GM19395 (cell line): ENCODE measurements around the gene LRRC28.

Experiments used
- ATAC-seq: cut with Tn5 transposase; IDR thresholded peaks from one replicate; pipeline ENCODE4 v1.9.1; 2021; ENCODE audit warnings: mild to moderate bottlenecking, moderate library complexity; ENCODE audit not compliant: unreplicated experiment

Gene LRRC28

DNA sequence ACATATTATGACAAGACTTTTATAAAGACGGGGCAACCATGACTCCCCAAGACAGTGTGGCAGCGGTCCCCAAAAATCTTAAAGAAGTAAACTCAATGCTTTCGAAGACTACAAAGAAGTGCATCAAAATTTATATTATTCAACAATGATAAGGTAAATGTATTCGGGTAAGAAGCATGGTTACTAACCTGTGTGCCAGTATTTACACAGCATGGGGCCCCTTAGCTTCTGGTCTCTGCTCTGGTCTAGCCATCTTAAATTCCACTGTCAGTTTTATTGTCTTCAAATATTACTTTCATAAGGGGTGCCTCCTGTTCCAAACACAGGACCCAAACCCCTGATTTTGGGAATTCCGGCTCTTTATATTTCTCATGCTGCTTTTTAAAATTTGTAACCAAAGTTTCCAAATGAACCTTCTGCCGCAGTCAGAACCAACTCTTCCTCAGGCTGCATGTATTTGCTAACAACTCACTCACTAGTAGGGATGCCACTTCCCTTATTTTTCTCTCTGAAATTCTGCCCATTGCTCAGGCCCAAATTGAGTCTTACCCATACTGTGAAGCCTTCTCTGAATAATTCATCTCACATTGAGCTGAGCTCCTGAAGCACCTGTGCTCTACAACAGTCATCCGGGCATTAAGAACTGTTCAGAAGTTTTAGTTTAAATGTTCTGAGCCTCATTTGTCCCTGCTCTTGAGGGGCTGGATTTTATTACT is 3.1 kb upstream of the LRRC28 start:
- ATAC-seq = no peak

DNA sequence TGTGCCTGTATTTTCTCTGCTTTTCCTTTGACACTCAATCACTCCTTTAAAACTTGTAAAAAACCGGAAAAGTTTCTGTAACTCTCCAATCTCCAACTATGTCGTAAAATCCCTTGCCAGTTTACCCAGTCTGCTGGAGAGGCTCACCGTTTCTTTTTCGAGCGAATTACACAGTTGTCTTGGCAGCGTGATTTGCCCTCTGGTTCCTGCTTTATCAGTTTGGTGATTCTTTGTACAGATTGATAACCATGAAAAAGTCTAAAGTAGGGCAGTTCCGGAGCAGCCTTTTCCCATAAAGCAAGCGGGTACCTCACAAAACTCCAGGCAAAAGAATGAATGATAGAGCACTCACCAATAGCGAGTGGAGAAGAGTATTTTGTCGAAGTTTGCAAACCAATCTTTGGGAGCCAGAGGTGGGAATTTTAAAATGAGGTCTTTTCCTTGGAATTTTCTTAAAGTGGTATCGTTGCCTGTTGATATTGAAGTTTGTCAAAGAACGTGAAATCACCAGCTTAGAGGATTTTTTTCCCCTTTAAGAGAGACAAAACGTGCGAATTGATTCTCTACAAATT is 1.9 kb upstream of the LRRC28 start, which contains the start of gene TTC23:
TTC23 (minus strand) TSS at position 312 of the 572 bp plus-strand sequence. CDS start 20,869 bp downstream, outside the sequence.
- ATAC-seq = no peak

GRCh38 chr15:99250001-99250400 is 1.3 kb upstream of the LRRC28 start:
- no peak for ATAC-seq

DNA sequence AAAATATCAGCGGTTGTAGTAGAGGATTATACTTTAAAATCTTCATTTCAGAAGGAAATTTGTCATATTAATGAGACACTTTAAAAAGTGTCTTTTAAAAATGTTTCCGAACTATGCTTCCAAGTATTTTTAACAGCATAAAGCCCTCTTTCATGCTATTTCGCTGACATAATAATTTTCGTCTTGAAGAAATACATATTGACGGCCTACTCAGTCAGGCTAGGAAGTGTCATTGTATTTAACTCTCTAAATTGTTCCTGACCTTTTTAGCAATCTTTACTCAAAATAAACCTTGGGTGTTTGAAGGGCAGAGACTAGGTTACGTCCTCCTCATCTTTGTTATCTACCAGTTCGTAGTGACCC is 806 bp upstream of the LRRC28 start:
- no peak for ATAC-seq

DNA sequence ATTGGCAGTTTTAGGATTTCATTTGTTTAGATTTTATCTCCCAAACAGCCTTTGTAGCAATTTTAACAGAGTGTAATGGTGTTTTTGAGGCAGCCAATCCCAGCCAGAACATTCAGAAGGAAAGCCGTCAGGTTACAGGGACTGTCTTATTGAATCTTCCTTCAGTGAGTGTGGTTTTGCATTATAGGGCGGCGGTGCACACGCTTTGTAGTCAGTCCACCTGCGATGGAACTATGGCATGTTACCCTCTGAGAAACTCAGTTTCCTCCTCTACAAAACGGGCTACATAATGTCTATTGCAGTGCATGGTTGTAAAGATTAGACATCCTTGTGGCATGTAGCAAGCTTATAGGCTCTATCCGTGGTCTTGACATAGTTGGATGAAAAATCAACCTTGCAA is 1.0 kb downstream of the LRRC28 start:
- ATAC-seq = no peak

GRCh38 chr15:99253381-99254090 is 2.3 kb downstream of the LRRC28 start:
- ATAC-seq = no peak

DNA sequence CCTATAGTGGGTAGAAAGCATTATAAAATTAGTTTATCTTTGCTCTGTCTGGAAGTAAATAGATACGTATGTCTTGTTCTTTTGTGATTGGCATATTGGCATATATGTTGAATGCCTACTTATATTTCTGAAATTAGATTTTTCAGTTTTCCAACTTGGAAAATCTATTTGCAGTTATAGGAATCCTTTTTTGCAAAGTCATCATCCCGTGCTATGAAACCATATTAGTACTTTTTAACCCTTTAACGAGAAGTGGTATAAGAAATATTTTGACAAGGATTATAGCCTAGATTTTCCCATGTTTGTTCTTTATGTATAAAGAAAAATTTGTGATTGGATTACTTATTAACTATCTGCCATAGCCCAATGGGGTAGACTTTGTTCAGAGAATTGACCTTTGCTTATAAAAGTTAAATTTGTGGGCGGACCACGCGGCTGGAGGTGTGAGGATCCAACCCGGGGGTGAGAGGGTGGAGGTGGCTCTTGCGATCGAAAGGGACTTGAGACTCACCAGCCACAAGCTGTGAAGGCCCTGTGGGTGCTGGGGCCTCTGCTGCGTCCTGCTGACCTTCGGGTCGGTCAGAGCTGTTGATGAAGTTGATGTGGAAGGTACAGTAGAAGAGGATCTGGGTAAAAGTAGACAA is 5.9 kb downstream of the LRRC28 start:
- no peak for ATAC-seq

GRCh38 chr15:99264125-99264524 is 12.8 kb downstream of the LRRC28 start:
- no peak for ATAC-seq

- no peak for ATAC-seq
Observed at GRCh38 chr15:99265541-99266070, 14.3 kb downstream of the LRRC28 start.

DNA sequence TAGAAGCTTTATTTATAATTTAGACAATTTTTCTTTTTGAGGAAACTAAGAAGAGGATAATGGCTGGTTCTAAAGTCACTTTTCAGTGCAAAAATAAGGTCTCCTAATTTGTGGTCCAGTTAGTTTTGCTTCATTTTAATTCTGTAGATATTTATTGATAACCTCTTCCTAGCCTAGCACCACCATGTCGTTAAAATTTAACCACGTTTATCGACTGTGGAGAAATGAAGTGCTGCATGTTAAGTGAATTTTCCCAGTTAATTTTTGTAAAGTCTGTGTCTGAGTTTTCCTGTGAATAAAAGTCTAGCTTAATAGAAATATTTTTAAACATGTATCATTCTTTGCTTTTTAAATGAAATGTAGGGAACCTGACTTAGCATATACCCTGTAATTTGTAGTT is 16.7 kb downstream of the LRRC28 start:
- no peak for ATAC-seq

- no peak for ATAC-seq
Observed at GRCh38 chr15:99268431-99268830, 17.1 kb downstream of the LRRC28 start.

- ATAC-seq = no peak
Observed at GRCh38 chr15:99273801-99274200, 22.5 kb downstream of the LRRC28 start.

DNA sequence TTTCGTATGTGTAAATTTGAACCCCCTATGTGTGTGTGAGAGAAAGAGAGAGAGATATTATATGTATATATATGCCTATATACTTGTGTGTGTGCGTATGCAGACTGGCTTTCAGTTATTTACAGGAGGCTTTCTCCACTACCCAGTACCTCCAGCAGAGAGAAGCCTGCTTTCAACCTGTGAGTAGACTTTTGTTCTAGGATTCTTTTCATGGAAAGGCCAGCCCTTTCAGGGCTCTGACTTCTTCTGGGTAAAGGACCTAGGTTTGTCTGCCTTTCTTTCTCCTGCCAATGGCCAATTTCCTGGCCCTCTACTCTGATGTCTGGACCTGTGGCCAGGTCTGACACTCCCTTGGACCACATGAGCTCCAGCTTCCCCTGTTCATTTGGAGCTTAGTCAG is 23.8 kb downstream of the LRRC28 start:
- ATAC-seq = no peak

DNA sequence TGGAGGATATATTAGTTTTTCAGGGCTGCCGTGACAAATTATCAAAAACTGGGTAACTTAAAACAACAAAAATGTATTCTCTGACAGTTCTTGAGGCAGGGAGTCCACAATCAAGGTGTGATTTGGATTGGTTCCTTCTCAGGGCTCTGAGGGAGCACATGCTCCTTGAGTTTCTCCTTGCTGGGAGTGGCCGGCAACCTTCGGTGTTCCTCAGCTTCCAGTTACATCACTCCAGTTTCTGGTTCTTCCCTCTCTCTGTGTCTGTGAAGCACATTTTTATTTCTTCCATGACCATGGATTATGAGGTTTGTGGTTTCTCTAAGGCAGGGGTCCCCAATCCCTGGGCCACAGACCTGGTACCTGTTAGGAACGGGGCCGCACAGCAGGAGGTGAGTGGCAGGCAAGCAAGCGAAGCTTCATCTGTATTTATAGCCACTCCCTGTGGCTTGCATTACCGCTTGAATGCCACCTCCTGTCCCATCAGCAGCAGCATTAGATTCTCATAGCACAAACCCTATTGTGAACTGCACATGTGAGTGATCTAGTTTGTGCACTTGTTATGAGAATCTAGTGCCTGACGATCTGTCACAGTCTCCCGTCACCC is 24.3 kb downstream of the LRRC28 start:
- ATAC-seq = no peak

- no peak for ATAC-seq
Observed at GRCh38 chr15:99279290-99279689, 28.0 kb downstream of the LRRC28 start.

DNA sequence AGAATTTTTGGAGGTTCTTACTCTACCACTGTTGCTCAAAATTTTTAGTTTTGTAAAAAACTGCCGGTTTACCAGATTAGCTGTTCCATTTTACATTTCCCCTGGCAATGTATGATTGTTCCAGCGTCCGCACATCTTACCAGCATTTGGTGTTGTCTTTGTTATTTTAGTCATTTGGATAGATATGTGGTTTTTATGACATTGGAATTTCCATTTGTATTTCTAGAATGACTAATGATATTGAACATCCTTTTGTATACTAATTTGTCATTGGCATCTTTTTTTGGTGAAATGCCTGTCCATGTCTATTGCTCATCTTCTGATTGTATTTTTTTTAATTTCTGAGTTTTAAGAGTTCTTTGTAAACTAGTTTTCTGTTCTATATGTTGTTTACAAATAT is 28.5 kb downstream of the LRRC28 start:
- no peak for ATAC-seq

DNA sequence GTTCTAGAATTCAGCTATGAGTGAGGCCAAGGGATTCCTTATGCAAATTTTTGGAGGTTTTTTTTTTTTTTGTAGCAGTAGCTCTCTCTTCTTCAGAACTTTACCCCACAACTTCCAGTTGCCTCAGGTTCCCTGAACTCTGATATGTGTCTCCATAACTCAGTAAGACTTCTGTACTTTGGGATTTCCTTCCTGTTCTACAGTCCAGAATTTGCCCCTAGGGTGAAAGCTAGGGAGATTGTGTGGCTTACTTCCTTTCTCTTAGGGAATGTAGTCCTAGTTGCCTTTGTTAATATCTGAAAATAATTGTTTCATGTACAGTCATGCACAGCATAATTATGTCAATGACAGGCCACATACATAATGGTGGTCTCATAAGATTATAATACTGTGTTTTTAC is 30.8 kb downstream of the LRRC28 start:
- ATAC-seq = no peak

DNA sequence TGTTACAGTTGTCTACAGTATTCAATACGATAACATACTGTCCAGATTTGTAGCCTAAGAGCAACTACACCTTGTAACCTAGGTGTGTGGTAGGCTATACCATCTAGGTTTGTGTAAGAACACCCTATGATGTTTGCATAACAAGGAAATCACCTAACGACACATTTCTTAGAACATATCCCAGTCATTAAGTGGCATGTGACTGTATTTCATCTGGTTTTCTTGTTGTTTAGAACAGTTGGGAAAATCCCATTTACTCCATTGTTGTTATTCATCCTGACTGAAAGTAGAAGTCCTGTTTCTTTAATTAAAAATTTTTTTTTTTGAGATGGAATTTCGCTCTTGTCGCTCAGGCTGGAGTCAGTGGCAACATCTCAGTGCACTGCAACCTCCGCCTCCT is 31.3 kb downstream of the LRRC28 start:
- ATAC-seq = no peak

GRCh38 chr15:99283717-99284116 is 32.4 kb downstream of the LRRC28 start:
- no peak for ATAC-seq

DNA sequence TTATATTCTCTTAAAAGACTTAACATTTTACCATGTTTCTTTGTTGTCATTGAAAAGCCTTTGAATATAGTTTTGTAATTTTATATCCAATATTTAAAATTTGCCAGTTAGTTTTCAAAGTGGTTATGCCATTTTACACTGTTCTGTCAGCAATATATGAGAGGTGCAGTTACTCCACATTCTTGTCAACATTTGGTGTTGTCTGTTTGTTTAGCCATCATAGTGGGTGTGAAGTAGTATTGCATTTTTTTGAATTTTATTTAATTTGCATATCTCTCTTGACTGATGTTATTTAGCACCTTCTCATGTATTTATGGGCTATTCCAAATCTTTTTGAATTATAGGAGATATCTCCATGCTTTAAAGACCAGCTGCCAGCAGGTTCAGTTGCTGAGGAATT is 40.4 kb downstream of the LRRC28 start:
- no peak for ATAC-seq

GRCh38 chr15:99295840-99296239 is 44.6 kb downstream of the LRRC28 start:
- no peak for ATAC-seq
